Calu3 (cell line): ENCODE results near the gene ELMO1. TPM values are rescaled to one million over a fixed set of nuclear protein-coding genes. Genes with fewer than 3 reads are reported as not detected.

ENCODE experiments used
- BruUV-seq: library from RNA; stranded (reverse); fragments of 400-500 nt; replicated peaks from 2 replicates; lab custom pipeline; 2021; lab: Mats Ljungman, UMichigan
- CTCF ChIA-PET: fragments of 300-600 bp; sonication (Branson Sonifier 250); formaldehyde crosslinking; loops from one replicate; lab custom pipeline; 2022; ENCODE audit warnings: antibody characterized with exemption; lab: Charles Lee
- DNase-seq: peaks from one replicate; pipeline ENCODE4 v3.0.0; 2022
- H3K27ac Mint-ChIP-seq: one replicate; pipeline ENCODE4 v1.8.0; 2022; ENCODE audit warnings: mixed read lengths; ENCODE audit not compliant: unreplicated experiment
- H3K27me3 Mint-ChIP-seq: one replicate; pipeline ENCODE4 v1.8.0; 2022; ENCODE audit warnings: mixed read lengths; ENCODE audit not compliant: unreplicated experiment
- H3K36me3 Mint-ChIP-seq: one replicate; pipeline ENCODE4 v1.8.0; 2022; ENCODE audit warnings: mild to moderate bottlenecking, moderate library complexity, mixed read lengths; ENCODE audit not compliant: insufficient read depth, unreplicated experiment
- H3K4me1 Mint-ChIP-seq: one replicate; pipeline ENCODE4 v1.8.0; 2022; ENCODE audit warnings: mild to moderate bottlenecking, low read depth, mixed read lengths; ENCODE audit not compliant: unreplicated experiment
- H3K4me3 Mint-ChIP-seq: one replicate; pipeline ENCODE4 v1.8.0; 2022; ENCODE audit warnings: mild to moderate bottlenecking, low read depth, moderate library complexity, mixed read lengths; ENCODE audit not compliant: unreplicated experiment
- H3K9me3 Mint-ChIP-seq: one replicate; pipeline ENCODE4 v1.8.0; 2022; ENCODE audit warnings: low read depth, mixed read lengths; ENCODE audit not compliant: unreplicated experiment
- CTCF ChIP-seq: fragments of 200-600 bp; IDR thresholded peaks from one replicate; pipeline ENCODE4 v1.8.0; 2022; ENCODE audit warnings: antibody characterized with exemption; ENCODE audit not compliant: unreplicated experiment
- intact Hi-C: fragments of 100-400 bp; cut with micrococcal nuclease; formaldehyde crosslinking; loops from one replicate; pipeline ENCODE4 v1.10.0; 2022; ENCODE audit not compliant: unreplicated experiment
- total RNA-seq: library from RNA; stranded (reverse); gene quantifications from 2 replicates; pipeline ENCODE4 v1.2.3, GENCODE V29; 2022

Gene ELMO1
- total RNA-seq, 1 experiment from 2014 or later: not detected

DNA sequence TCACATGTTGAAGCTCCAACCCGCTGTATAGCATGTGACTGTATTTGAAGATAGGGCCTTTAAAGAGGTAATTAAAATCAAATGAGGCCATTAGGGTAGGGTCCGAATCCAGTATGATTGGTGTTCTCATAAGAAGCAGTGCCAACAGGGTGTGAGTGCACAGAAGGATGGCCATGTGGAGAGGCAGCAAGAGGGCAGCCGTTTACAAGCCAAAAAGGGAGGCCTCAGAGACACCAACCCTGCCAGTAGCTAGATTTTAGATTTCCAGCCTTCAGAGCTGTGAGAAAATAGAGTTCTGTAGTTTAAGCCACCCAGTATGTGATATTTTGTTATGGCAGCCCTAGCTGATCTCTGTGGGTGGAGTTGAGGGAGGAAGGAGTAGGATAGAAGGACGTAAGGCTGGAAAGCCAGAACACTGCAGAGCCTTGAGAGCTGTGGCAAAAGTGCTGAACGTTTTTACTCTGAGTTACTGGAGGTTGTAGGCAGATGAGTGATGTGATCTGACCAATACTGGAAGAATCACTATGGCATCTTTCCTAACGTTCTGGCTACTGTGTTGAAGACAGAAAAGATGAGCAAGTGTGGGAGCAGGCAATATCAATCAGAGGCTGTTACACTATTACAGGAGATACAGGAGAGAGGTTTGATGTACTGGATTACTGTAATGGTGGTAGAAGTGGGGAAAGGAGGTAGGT lies 334.9 kb downstream of the ELMO1 start:
- H3K27ac Mint-ChIP-seq: no peak overlapping the region
- H3K9me3 Mint-ChIP-seq: peaks cover 6% of the 10 kb centered on the region
- CTCF ChIA-PET: no interaction called here
- BruUV-seq: no TSS peak
- H3K27me3 Mint-ChIP-seq: peaks cover 9% of the 10 kb centered on the region
- TF ChIP-seq CTCF: no peak
- H3K4me1 Mint-ChIP-seq: no peaks in the 10 kb centered on the region
- intact Hi-C loops: no loop called here
- no peak for DNase-seq
- no peak overlapping the region for H3K4me3 Mint-ChIP-seq
- no peaks in the 10 kb centered on the region for H3K36me3 Mint-ChIP-seq

- BruUV-seq: no TSS peak
- peaks cover 9% of the 10 kb centered on the region for H3K27me3 Mint-ChIP-seq
- CTCF ChIA-PET: interaction anchor here (0.5 kb wide), 1 partner anchor 23 kb away, joined by 3 read pairs; no protein-coding TSS in a partner anchor
- no peak for TF ChIP-seq CTCF
- H3K27ac Mint-ChIP-seq: no peak overlapping the region
- H3K9me3 Mint-ChIP-seq: peaks cover 6% of the 10 kb centered on the region
- no peaks in the 10 kb centered on the region for H3K36me3 Mint-ChIP-seq
- DNase-seq: no peak
- H3K4me3 Mint-ChIP-seq: no peak overlapping the region
- H3K4me1 Mint-ChIP-seq: no peaks in the 10 kb centered on the region
- intact Hi-C loops: no loop called here
Measured at GRCh38 chr7:37112876-37113275, 335.8 kb downstream of the ELMO1 start.

DNA sequence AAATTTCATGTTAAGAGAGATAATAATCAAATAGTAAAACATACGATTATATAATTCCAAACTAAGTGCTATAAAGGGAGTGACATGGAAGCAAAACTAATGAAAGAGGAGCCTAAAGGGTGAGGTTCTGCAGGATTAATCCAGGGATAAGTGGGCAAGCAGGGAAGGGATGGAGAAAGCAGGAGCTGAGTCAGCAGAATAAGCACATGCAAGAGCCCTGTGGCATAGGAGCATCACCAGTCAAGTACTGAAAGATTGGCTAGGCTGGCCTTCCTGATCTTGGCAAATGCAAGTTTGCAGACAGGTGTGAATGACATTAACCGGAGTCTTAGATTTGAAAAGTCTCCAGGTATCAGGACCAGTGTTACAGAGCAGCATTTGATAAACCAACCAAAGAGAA lies 336.4 kb downstream of the ELMO1 start:
- H3K4me1 Mint-ChIP-seq: no peaks in the 10 kb centered on the region
- no peak overlapping the region for H3K27ac Mint-ChIP-seq
- no peak for TF ChIP-seq CTCF
- no TSS peak for BruUV-seq
- intact Hi-C loops: no loop called here
- DNase-seq: no peak
- H3K27me3 Mint-ChIP-seq: peaks cover 9% of the 10 kb centered on the region
- H3K9me3 Mint-ChIP-seq: peaks cover 6% of the 10 kb centered on the region
- H3K36me3 Mint-ChIP-seq: no peaks in the 10 kb centered on the region
- CTCF ChIA-PET: no interaction called here
- H3K4me3 Mint-ChIP-seq: no peak overlapping the region

DNA sequence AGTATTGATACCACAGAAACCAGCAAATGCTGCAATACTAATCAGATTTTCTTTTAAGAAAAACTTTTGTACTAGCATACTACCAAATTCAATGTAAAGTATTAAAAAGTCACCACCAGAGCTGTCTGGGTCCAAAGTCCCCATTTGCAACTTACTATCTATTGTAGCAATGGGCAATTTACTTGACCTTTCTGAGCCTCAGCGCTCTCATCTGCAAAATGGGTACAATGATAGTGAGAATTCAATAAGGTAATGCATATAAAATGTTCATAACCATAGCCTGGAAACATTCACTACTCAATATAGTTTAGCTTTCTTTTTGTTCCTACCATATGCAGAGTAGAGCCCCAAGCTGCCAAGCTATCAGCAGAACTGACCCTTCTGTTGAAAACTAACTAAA lies 337.2 kb downstream of the ELMO1 start:
- intact Hi-C loops: no loop called here
- Mint-ChIP-seq H3K36me3 (no peaks in the 10 kb centered on the region), H3K9me3 (peaks cover 6% of the 10 kb centered on the region), H3K27me3 (peaks cover 5% of the 10 kb centered on the region), H3K27ac (no peak overlapping the region), H3K4me1 (no peaks in the 10 kb centered on the region), H3K4me3 (no peak overlapping the region)
- no peak for DNase-seq
- no TSS peak for BruUV-seq
- no peak for TF ChIP-seq CTCF
- CTCF ChIA-PET: no interaction called here
